NCI-H1092 treated with DMSO at 0.1 percent for 48 hours (cell line): ENCODE measurements around the gene EPN2.

Experiments used
- DNase-seq: peaks from one replicate; lab custom pipeline; 2025; lab: John Stamatoyannopoulos, UW

The EPN2 gene

GRCh38 chr17:19311421-19312215, 74.5 kb downstream of the EPN2 start:
- no peak for DNase-seq

- DNase-seq, result no peak
Measured at GRCh38 chr17:19312406-19312805, 75.2 kb downstream of the EPN2 start.

GRCh38 chr17:19313066-19313745, 76.0 kb downstream of the EPN2 start:
- no peak for DNase-seq

GRCh38 chr17:19313746-19314651, 76.8 kb downstream of the EPN2 start:
- DNase-seq, result no peak

- DNase-seq, result no peak
Measured at GRCh38 chr17:19315104-19315503, 77.9 kb downstream of the EPN2 start.

- DNase-seq, result no peak
Measured at GRCh38 chr17:19316761-19317358, 79.7 kb downstream of the EPN2 start.

GRCh38 chr17:19317359-19318095, 80.4 kb downstream of the EPN2 start:
- DNase-seq, result no peak

- DNase-seq, result no peak
Measured at GRCh38 chr17:19318611-19319010, 81.4 kb downstream of the EPN2 start.

- no peak for DNase-seq
Measured at GRCh38 chr17:19319771-19320505, 82.8 kb downstream of the EPN2 start.

- no peak for DNase-seq
Measured at GRCh38 chr17:19320876-19321275, 83.7 kb downstream of the EPN2 start.

GRCh38 chr17:19321481-19322128, 84.4 kb downstream of the EPN2 start:
- DNase-seq, result no peak

GRCh38 chr17:19322129-19322505, 85.0 kb downstream of the EPN2 start:
- no peak for DNase-seq

GRCh38 chr17:19322861-19323260, 85.7 kb downstream of the EPN2 start:
- DNase-seq, result no peak

- DNase-seq, result no peak
Measured at GRCh38 chr17:19325542-19325941, 88.4 kb downstream of the EPN2 start.

GRCh38 chr17:19327031-19327783, 90.0 kb downstream of the EPN2 start:
- DNase-seq, result no peak

GRCh38 chr17:19328441-19329061, 91.4 kb downstream of the EPN2 start:
- DNase-seq, result no peak

GRCh38 chr17:19329136-19329535, 92.0 kb downstream of the EPN2 start:
- no peak for DNase-seq

GRCh38 chr17:19329839-19330238, 92.7 kb downstream of the EPN2 start:
- DNase-seq, result no peak

GRCh38 chr17:19330271-19330670, 93.1 kb downstream of the EPN2 start:
- no peak for DNase-seq
